Cardiac muscle cell (in vitro differentiated cells and primary cell): ENCODE measurements around the gene RACK1. TPM values are rescaled to one million over a fixed set of nuclear protein-coding genes. Genes with fewer than 3 reads are reported as not detected.
"Not testable (repeated sequence)": the region's sequence is repeated elsewhere in the genome, so short reads cannot be mapped to it uniquely, and the experiment has no call there.

Experiments used
- DNase-seq, 2 donors: peaks; one replicate each; pipeline versions ENCODE4 v3.0.0 to v3.0.0-alpha.2; 2010 to 2017; ENCODE audit warnings: low read depth in 1 of 2, low spot score in 1 of 2
- H3K27ac ChIP-seq: fragments of 200-600 bp; sonication (generic); 2 replicates; pipeline ENCODE4 v1.5.1; 2016
- H3K27me3 ChIP-seq: fragments of 200-600 bp; sonication (generic); 2 replicates; pipeline ENCODE4 v1.6.0; 2016; ENCODE audit warnings: control low read depth
- H3K36me3 ChIP-seq: fragments of 200-600 bp; sonication (generic); 2 replicates; pipeline ENCODE4 v1.5.1; 2016; ENCODE audit warnings: control low read depth
- H3K4me1 ChIP-seq: fragments of 200-600 bp; sonication (generic); 2 replicates; pipeline ENCODE4 v1.8.1; 2017; ENCODE audit warnings: low read depth, mild to moderate bottlenecking, mixed run types
- H3K4me3 ChIP-seq: fragments of 200-600 bp; sonication (generic); 2 replicates; pipeline ENCODE4 v1.5.1; 2016; ENCODE audit warnings: mild to moderate bottlenecking
- H3K9me3 ChIP-seq: fragments of 200-600 bp; sonication (generic); 2 replicates; pipeline ENCODE4 v1.5.1; 2017; ENCODE audit warnings: low read depth, mild to moderate bottlenecking, control low read depth
- CTCF ChIP-seq: IDR thresholded peaks from 2 replicates; pipeline ENCODE4 v1.5.1; 2012; ENCODE audit warnings: low read depth, mild to moderate bottlenecking, low read length
- polyA plus RNA-seq: library from polyadenylated mRNA; unstranded; fragments of >200 nt; fragmentation: Nextera tagmentation; extraction: Ambion mirVana; gene quantifications from 2 replicates; pipeline ENCODE4 v1.2.1, GENCODE V29; 2016
- total RNA-seq: library from RNA; depleted of rRNA; stranded (reverse); fragments of >200 nt; gene quantifications from 2 replicates; pipeline ENCODE4 v1.2.3, GENCODE V29; 2016

RACK1 gene
- total and polyA plus RNA-seq, 2 experiments from 2014 or later: 803 to 2,235 TPM

- no peak for DNase-seq
- Histone ChIP-seq H3K27me3 (no peaks in the 10 kb centered on the region), H3K4me1 (no peaks in the 10 kb centered on the region), H3K4me3 (peak overlapping the region; percentile 43), H3K27ac (peak overlapping the region; percentile 96), H3K9me3 (no peaks in the 10 kb centered on the region), H3K36me3 (no peaks in the 10 kb centered on the region)
- TF ChIP-seq CTCF: no peak
Measured at GRCh38 chr5:181281984-181282316, 38.2 kb upstream of the RACK1 start.

- Histone ChIP-seq H3K27me3 (no peaks in the 10 kb centered on the region), H3K4me3 (peak overlapping the region; percentile 43), H3K36me3 (no peaks in the 10 kb centered on the region), H3K4me1 (no peaks in the 10 kb centered on the region), H3K9me3 (no peaks in the 10 kb centered on the region), H3K27ac (peak overlapping the region; percentile 96)
- peak in 1 of 2 donors; percentile 89 for DNase-seq
- TF ChIP-seq CTCF: no peak
Measured at GRCh38 chr5:181281077-181281983, 37.6 kb upstream of the RACK1 start.

- H3K4me3 ChIP-seq: peak overlapping the region; percentile 43
- TF ChIP-seq CTCF: no peak
- no peaks in the 10 kb centered on the region for H3K4me1 ChIP-seq
- H3K36me3 ChIP-seq: no peaks in the 10 kb centered on the region
- no peak for DNase-seq
- H3K27me3 ChIP-seq: no peaks in the 10 kb centered on the region
- no peak overlapping the region for H3K27ac ChIP-seq
- H3K9me3 ChIP-seq: no peaks in the 10 kb centered on the region
Measured at GRCh38 chr5:181280251-181280762, 36.6 kb upstream of the RACK1 start.

- H3K36me3 ChIP-seq, H3K27me3 ChIP-seq, H3K4me3 ChIP-seq, H3K9me3 ChIP-seq, H3K27ac ChIP-seq, H3K4me1 ChIP-seq: not testable (repeated sequence)
- DNase-seq: peak in 1 of 2 donors; percentile 65
Measured at GRCh38 chr5:181273433-181273744, 29.7 kb upstream of the RACK1 start.

- Histone ChIP-seq H3K27me3 (no peaks in the 10 kb centered on the region), H3K27ac (no peak overlapping the region), H3K4me1 (no peaks in the 10 kb centered on the region), H3K36me3 (no peaks in the 10 kb centered on the region), H3K4me3 (no peak overlapping the region), H3K9me3 (no peaks in the 10 kb centered on the region)
- no peak for DNase-seq
- no peak for TF ChIP-seq CTCF
Measured at GRCh38 chr5:181271081-181271480, 27.4 kb upstream of the RACK1 start.

GRCh38 chr5:181267907-181268306 lies 24.2 kb upstream of the RACK1 start:
- H3K9me3 ChIP-seq, H3K4me1 ChIP-seq, H3K36me3 ChIP-seq, H3K27me3 ChIP-seq, H3K27ac ChIP-seq, H3K4me3 ChIP-seq, DNase-seq: not testable (repeated sequence)

GRCh38 chr5:181267291-181267904 lies 23.7 kb upstream of the RACK1 start:
- H3K4me1 ChIP-seq, H3K27me3 ChIP-seq, H3K36me3 ChIP-seq, DNase-seq, H3K4me3 ChIP-seq, H3K9me3 ChIP-seq, H3K27ac ChIP-seq: not testable (repeated sequence)
